Measurements from ENCODE around the gene MEPE.

The MEPE gene

DNA sequence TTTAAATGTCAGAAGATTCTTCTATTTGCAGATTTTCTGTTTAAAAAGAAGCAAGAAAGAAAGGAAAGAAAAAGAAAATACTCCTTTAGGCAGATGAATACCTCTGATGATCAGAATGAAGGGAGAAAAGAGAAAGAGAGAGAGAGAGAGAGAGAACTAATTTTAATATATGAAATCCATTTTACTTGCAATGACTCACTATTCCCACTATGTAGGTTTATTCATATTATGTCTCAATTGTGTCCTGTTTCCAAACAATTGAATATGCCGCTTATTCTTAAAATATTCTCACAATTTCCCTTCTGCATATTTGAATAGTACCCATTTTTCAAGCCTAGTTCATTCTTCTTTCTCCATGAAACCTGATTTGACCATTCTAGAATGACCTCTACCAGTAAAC is 11.7 kb downstream of the MEPE start:
- DNase-seq = no peak

DNA sequence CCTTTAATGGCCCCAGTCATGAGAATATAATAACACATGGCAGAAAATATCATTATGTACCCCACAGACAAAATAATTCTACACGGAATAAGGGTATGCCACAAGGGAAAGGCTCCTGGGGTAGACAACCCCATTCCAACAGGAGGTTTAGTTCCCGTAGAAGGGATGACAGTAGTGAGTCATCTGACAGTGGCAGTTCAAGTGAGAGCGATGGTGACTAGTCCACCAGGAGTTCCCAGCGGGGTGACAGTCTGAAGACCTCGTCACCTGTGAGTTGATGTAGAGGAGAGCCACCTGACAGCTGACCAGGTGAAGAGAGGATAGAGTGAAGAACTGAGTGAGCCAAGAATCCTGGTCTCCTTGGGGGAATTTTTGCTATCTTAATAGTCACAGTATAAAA is 13.5 kb downstream of the MEPE start:
- no peak for DNase-seq

DNA sequence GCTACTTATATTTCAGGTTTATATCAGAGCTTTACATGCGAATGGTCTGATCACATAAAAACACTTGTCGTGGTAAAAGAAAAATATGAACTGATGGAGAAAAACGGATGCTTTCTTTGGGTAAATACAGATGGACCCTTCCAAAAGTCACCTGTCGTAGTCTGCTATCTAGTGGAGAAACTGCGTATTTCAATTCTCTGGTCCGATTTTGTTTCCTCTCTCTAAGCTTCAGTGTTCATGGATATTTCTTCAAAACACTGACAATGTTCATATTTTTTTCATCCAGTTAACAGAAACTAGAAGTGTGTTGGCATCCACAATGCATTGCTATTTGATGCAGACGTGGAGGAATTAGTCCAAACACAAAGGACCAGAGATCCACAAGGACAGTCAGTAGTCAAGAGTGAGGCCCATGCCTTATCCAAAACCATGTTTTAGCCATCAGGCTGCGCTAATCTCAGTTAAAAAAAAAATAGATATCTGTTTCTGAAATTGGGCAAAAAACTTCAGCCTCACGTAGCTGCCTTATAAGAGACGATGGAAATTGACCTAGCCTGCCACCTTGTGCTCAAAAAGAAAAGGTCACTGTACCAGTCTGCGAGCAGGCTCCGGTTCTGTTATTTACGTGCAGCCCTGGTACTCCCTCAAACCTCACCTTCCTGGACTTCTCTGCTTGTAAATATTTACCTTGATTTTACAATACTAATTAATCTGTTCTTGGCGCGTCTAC is 16.0 kb downstream of the MEPE start:
- peak; percentile 15 for DNase-seq

DNA sequence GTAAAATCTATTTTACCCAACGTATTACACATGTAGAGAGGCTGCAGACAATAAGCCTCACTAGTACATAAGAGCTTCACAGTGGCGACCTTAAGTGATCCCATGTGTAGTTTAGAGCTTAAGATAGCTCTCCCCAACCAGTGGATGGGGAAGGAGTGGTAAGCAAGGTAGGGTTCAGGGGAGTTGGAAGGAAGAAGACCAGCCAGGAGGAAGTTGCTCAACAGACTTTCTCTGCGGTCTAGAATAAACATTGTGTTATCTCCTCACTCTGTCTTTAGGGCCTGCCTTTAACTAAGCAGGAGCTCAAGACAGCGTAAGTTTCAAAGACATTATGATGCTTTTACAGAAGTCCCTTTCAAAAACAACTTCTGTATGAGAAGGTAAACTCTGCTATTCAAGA is 16.8 kb downstream of the MEPE start:
- DNase-seq = no peak

DNA sequence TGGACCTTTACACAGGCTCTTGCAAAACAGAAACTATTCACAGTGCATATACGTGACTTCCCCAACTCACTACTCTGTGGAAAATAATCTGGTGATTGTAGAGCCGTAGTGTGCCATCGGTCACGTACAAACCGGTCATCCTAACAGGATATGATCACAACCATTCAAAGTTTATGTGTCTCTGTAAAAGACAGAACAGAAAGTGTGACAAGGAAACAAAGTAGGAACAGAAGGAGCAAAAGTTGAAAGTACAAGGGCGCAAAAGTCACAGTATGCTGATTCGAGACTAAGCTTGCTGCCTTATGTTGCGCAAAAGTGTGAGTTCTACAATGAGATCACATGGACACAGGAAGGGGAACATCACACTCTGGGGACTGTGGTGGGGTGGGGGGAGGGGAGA is 18.6 kb downstream of the MEPE start:
- no peak for DNase-seq

DNA sequence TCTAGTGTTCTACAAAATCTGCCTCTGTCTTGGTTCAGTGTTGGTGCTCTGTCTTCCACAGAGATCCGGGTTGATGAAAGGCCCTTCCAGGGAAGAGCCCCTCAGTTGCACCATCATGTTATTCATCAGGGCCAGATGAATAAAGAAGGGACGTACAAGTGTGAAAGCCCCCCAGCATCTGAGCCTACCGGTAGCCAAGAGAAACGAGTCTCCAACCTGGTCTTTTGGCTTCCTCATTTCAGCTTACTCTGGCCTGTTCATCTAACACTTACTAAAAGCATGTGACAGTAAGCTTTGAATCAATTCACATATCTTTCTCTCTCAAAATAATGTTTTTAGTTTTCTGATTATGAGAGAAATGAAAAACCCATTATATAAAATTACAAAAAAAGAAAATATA is 19.2 kb downstream of the MEPE start:
- DNase-seq = no peak

DNA sequence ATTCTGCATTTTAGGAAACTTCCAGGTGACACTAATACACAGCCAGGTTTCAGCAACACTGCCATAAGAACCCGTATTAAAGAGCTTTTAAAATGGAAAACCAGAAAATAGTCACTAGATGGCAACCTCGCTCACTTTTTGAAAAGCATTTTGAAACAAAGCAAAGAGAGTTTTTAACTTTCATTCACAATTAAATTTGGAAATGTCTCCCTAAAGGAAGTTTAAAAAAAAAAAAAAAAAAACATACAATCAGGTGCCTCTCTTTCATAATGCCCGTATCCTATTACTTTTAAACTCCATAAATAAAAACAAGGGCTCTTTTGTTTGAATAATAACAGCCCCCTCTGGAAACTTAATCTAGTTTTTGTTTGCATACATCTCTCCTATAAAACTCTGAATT is 20.3 kb downstream of the MEPE start:
- no peak for DNase-seq

DNA sequence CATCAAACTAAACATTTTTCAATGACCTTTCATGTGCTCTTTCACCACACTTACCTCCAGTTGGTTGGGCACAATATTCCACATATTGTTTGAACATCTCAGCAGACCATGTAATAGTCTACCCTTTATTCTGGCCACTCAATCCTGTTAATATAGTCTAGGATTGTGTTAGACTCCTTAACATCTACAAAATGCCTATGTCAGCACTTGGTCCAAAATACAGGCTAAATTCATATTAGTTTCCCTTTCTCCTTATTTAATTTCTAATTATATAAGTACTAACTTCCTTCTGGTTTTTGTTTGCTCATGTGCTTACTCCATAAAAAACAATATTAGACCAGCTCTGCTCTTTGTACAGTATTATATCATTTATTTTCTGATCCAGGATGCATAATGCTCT is 21.1 kb downstream of the MEPE start:
- no peak for DNase-seq

DNA sequence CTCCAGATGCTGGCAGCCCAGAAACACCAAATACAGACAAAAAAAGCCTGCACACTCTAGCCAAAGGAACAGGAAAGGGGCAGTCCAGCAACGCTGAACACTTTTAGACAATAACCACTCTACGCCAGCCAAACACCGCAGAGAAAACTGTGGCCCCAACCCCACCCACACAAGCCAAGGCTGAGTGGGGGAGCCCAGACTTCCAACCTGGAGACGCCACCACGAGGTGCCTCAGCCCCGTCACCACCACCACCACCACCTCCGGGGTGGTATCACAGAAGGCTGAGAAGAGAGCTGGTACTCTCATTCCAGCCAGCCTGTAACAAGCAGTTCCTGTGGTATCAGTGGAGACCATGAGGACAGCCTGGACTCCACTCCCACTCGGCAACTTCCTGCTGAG is 22.8 kb downstream of the MEPE start:
- no peak for DNase-seq

DNA sequence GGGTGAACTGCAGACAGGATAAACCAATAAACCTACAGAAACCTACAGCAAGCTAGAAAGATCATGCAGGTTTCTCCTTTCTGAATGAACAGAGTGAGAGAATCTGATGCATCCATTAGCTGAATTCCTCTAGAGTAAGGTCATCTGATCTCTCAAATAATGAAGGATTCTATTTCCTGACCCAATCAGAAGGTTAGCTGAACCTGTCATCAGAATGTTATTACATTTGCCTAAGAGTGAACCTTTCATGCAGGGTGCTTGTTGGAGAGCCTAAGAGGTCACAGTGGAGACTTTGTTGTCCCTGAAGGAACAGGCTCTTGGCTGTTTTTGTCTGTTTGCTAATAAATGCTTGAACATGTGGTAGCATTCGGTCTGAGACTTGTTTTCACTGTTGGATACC is 24.0 kb downstream of the MEPE start:
- DNase-seq = no peak

DNA sequence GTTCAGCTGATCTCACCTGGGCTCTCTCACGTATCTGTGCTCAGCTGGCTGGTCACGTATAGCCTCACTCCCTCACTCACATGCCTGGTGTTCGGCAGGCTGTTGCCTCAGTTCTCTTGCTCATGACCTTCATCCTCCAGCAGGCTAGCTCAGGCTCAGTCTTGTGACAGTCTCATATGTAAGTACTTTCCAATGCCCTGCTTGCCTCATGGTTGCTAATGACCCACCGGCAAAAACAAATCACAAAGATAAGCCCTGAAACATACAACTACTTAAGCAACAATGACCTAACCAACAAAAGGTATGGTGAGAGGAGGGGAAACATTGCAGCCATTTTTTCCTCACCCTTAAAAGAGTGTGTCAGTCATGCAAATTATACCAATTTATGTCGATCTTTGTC is 25.0 kb downstream of the MEPE start:
- no peak for DNase-seq

DNA sequence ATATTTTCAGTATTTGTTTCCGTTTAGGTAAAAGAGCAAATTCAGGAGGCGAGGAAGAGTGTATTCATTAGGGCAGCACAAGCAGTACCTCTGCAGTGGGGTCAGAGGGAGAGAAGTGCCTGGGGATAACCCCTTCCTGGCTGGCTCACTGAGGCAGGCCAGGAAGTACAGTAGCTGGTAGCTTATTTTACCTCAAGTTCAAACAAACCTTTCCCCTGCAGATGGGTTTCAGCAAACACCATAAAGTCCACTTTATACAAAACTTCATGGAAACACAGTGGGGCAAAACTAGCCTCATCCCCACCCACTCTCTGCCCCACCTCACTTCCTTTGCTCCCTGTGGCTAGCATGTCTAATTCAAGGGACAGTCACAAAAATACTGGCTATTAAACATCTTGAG is 29.5 kb downstream of the MEPE start:
- DNase-seq = no peak

DNA sequence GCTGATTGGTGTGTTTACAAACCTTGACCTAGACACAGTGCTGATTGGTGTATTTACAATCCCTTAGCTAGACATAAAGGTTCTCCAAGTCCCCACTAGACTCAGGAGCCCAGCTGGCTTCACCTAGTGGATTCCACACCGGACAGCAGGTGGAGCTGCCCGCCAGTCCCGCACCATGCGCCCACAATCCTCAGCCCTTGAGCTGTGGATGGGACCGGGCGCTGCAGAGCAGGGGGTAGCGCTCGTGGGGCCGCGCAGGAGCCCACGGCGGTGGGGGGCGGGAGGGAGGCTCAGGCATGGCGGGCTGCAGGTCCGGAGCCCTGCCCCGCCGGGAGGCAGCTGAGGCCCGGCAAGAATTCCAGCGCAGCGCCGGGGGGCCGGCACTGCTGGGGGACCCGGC is 30.7 kb downstream of the MEPE start:
- no peak for DNase-seq

DNA sequence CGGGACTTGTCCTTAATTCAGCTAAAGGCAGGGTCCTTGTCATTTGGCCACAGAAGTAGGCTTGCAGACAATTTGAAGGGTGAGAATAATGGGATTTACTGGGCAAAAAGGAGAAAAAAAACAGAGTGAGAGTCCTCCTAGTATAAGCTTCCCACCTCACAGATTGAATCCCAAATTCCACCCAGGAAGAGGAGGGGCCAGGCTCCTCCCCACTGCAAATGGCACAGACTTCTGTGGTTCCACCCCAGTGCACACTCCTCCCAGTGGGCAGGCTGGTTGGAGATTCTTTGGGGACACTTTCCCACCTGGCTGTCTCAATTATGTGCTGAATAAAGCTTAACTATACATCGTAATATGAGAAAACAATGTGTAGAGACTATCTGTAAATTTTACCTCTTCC is 31.6 kb downstream of the MEPE start:
- DNase-seq = no peak

DNA sequence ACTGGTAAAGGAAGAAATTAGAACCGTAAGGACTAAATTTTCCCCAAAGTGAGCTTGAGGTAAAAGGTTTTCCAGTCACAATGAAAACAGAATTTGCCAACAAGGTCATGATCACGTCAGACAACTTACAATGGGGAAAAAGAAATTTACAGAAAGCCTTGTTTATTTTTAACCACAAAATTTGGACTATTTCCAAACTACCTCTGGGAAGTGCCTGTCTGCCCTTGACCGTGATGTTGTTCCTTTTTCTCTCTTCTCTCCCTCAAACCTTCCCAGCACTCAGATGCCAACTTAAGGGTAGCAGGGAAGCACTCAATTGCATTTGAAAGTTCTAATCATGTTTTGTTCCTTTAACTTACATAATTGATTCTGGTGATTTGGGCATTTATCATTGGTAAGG is 32.5 kb downstream of the MEPE start:
- no peak for DNase-seq

DNA sequence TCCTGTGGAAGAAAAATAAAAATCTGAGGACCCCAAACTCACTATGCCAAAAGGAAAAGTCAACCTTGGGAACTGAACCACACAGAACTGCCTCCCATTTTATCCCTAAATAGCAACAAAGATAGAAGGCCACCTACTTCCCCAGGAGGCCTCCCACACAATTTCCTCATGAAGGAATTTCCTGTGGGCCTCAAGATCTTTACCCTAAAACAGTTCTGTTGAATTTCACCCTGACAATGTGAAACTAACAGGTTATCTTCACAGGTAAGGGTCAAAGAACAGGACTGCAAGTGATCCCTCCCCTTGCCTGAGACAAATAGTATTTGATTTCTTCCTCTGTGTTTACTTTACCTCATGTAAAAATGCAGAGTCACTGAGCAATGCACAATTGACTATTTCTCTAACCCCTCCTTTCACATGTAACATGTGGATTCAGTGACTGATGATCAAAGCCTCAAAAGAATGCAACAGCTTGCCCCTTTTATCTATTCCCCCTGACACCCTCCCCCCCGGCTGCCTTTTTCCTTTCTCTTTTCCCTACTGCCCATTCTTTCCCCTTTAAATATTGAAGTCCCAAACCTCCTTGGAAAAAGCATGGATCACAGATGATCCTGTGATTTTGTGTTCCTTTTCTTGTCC is 33.3 kb downstream of the MEPE start:
- DNase-seq = no peak

DNA sequence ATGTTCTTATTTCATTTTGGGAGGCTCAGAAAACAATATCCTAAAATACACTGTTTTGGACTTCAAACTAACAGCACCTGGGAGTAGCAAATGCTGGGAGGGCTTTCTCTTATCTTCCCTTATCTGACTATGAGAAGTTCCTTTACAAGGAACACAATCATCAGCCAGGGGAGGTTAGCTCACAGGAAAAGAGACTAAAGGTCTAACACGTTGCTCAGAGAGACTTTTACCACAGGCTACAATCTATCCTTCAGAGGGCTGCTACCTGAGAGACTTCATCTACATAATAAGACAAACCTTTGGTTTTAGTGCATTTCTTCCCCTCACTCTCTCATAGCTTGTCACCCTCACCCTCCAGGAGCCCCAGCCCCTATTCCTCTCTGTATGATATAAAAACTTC is 35.8 kb downstream of the MEPE start:
- no peak for DNase-seq

DNA sequence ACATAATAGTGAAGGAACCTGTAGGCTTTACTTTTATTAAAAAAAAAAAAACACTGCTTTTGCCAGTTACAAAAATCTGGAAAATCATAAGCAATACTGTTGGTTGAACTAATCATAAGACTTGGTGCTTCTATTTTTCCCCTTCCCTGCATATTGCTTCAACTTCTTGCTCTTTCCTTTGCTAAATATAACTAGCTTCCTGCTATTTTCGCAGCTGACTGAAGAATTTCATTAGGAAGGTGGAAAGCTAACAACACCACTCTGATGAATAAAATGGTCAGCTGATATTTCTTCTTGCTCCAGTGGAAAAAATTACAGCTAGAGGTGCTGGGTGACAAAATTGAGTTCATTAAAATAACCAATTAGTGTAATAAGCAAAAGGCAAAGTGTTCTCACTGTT is 39.3 kb downstream of the MEPE start:
- DNase-seq = no peak

DNA sequence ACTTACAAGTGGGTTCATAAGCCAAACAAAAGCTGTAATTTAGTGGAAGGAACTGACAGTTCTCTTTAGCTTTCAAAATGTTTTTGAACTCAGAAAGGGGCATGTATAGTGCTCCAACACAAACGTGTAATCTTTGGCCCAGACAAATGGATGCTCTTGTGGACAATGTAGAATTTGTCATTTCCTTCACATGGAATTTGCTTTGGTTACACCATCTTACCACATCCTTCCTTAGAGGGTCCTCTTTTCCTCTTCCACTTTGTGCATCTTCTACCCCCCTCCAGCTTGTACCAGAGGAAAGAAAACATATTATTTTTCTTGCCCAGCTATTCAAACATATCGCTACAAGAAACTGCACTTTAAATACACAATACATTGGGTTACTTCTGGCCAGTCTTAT is 42.4 kb downstream of the MEPE start:
- DNase-seq = no peak

DNA sequence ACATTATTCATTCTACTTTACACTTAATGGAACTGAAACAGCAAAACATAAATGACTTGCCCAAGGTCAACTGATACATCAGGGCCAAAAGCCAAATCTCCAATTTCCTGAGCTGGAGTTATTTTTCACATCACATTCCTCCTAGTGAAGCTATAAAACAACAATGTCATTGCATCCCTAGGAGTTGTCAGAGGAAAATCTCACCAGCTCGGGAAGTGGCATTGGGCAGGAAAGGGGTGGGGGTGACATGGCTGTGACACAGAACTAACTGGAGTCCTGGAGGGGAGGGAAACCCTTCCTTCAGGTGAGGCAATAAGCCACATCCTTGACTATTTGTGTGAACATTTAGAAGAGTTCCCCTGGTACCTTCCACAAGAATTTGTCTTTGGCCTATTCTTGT is 47.3 kb downstream of the MEPE start:
- no peak for DNase-seq

DNA sequence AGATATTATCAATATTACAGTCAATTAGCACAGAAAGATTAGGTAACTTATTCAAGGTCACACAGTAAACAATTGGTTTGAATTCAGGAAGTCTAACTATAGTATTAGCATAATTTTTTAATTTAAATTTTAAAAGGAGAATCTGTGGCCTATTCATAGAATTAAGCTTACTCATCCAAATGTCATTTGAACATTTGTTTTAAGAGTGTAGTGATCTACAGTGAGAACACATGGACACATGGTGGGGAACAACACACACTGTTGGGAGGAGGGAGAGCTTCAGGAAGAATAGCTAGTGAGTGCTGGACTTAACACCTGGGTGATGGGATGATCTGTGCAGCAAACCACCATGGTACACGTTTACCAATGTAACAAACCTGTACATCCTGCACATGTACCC is 48.3 kb downstream of the MEPE start:
- no peak for DNase-seq

DNA sequence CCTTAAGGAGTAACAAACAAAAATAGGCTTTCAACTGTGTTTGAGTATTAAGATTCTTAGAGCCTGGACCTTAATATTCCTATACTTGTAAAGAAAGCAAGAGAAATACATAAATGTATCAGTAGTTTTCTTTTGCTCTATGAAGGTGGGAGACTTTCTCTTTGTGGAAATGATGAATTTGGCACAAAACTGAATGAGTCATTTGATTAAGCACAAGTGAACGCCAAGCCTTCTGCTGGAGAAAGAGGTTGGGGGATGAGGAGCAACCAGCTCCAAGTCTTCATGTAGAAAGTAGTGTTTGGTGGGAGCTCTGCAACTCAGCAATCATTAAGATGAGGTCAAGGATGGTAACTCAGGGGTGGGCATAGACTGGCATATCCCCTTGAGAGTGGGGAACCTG is 49.6 kb downstream of the MEPE start:
- no peak for DNase-seq

DNA sequence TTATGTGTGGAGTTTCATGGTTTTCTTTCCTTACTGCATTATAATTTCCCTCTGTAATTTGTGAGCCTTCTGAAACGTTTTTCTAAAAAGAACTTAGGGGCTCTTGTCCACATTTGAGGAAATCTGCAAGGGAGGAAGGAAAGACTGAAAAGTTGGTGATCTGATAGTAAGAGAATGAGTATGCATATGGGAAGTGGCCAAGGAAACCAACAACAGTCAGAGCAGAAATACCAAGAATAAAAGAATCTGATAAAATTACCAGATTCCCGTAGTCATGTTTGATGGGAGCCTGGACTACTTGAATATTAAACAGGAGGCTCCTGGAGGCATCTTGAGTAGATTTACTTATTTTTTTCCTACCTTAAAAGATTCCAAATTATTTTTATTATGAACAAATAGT is 50.1 kb downstream of the MEPE start:
- no peak for DNase-seq

DNA sequence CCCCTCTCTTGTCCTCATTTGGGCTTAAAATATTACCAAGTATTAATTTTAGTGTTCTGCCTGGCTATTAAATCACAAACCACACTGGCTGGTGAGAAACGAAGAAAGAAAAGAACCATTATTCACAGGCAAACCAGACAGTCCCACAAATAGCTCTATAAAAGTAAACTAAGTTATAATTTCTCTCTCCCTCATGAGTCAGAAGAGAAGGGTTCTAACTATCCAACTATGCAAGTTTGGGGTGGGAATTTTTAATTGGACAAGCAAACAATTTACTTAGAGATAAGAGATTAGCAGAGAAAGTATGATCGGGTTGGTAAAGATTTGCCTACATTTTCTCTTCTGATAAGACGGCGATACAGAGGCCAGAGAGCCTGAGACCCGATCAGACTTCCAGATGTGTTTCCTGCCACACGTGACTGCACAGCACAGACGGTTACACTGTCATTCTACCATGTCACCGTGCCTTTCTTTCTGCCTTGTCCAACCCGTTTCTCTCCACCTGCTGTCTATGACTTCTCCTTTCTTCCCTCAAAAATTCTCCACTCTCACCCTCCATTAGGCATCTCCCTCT is 52.3 kb downstream of the MEPE start:
- no peak for DNase-seq

DNA sequence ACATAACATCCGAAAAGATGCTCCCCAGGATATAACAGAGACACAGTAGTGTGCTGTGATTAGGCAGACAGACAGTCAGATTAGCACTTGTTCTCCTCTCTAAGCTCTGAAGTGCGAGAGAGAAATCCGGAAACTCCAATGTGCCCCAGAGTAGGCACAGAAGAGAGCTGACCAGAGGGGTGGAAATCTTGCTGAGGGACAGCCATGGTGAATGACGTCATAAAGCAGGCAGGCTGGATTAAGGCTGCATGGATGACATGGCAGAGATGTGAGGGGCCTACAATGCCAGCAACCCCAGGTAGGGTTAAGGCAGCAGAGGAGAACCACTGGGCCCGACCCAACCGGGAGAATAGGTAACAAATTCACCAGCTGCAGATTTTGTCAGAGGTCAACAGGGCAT is 53.3 kb downstream of the MEPE start:
- DNase-seq = no peak
